Cardiac fibroblast (primary cell): ENCODE results near the gene BAK1.
A peak's percentile ranks its signal among the peaks of the same experiment; 100 is the strongest.
"Not testable (repeated sequence)": the region's sequence is repeated elsewhere in the genome, so short reads cannot be mapped to it uniquely, and the experiment has no call there.

Source experiments
- DNase-seq, 2 donors: peaks; one replicate each; pipeline versions ENCODE4 v3.0.0 to v3.0.0-alpha.2; 2010; ENCODE audit warnings: low read depth in 2 of 2
- H3K4me3 ChIP-seq, 2 donors: replicated peaks in 1 of 2; 1 replicate in 1 of 2; 2 replicates in 1 of 2; pipeline ENCODE4 v1.5.1; 2011; ENCODE audit warnings: low read depth in 2 of 2, low read length in 2 of 2, mild to moderate bottlenecking in 2 of 2, moderate library complexity in 1 of 2
- CTCF ChIP-seq: IDR thresholded peaks from one replicate; pipeline ENCODE4 v1.5.1; 2011; ENCODE audit warnings: low read depth, mild to moderate bottlenecking, low read length, inconsistent platforms

The BAK1 gene

GRCh38 chr6:33552252-33552651 lies 27.8 kb downstream of the BAK1 start:
- no peak for DNase-seq
- H3K4me3 ChIP-seq, result no peak overlapping the region
- TF ChIP-seq CTCF, result no peak

GRCh38 chr6:33551538-33551937 lies 28.5 kb downstream of the BAK1 start:
- no peak for TF ChIP-seq CTCF
- DNase-seq, result peak in 1 of 2 donors; percentile 6
- no peak overlapping the region for H3K4me3 ChIP-seq

- DNase-seq, result no peak
- TF ChIP-seq CTCF, result no peak
Observed at GRCh38 chr6:33549896-33550295, 30.2 kb downstream of the BAK1 start.

GRCh38 chr6:33549196-33549595 lies 30.9 kb downstream of the BAK1 start:
- no peak for DNase-seq
- no peak overlapping the region for H3K4me3 ChIP-seq
- TF ChIP-seq CTCF, result no peak

More at GRCh38 chr6:33549896-33550295, 30.2 kb downstream of the BAK1 start:
- H3K4me3 ChIP-seq, result no peak overlapping the region

- DNase-seq, result no peak
- H3K4me3 ChIP-seq, result no peak overlapping the region
- no peak for TF ChIP-seq CTCF
Observed at GRCh38 chr6:33547499-33547898, 32.6 kb downstream of the BAK1 start.

GRCh38 chr6:33546766-33547165 lies 33.3 kb downstream of the BAK1 start:
- TF ChIP-seq CTCF, result no peak
- H3K4me3 ChIP-seq, result no peak overlapping the region
- DNase-seq, result no peak

GRCh38 chr6:33545292-33545691 lies 34.8 kb downstream of the BAK1 start:
- DNase-seq, H3K4me3 ChIP-seq: not testable (repeated sequence)
